HepG2 (cell line): ENCODE results near the gene NEURL1B. TPM values are rescaled to one million over a fixed set of nuclear protein-coding genes. Genes with fewer than 3 reads are reported as not detected.

Experiments
- BCL3 ChIP-seq: sonication (generic); formaldehyde crosslinking; IDR thresholded peaks from 2 replicates; pipeline ENCODE4 v1.5.1; 2020; ENCODE audit warnings: mild to moderate bottlenecking, missing genetic modification reagents, moderate library complexity
- EP300 ChIP-seq, 3 experiments: sonication (generic) in 1 of 3; formaldehyde crosslinking in 1 of 3; IDR thresholded peaks; 2 replicates each; pipeline versions ENCODE4 v1.5.1 to v1.6.1; 2011 to 2020; ENCODE audit warnings: low read depth in 2 of 3, low read length in 2 of 3, borderline replicate concordance in 1 of 3, improper control_type of control experiment in 1 of 3, mild to moderate bottlenecking in 1 of 3, missing genetic modification reagents in 1 of 3, moderate library complexity in 1 of 3
- FOSL2 ChIP-seq: sonication (generic); formaldehyde crosslinking; IDR thresholded peaks from 2 replicates; pipeline ENCODE4 v1.4.0; 2020; ENCODE audit warnings: missing genetic modification reagents
- GATAD2A ChIP-seq: IDR thresholded peaks from 2 replicates; pipeline ENCODE4 v1.6.1; 2016
- HES4 ChIP-seq: sonication (generic); formaldehyde crosslinking; IDR thresholded peaks from 2 replicates; pipeline ENCODE4 v1.9.0; 2021; ENCODE audit warnings: mild to moderate bottlenecking, missing genetic modification reagents, borderline replicate concordance
- NR2C2 ChIP-seq: sonication (generic); formaldehyde crosslinking; IDR thresholded peaks from 2 replicates; pipeline ENCODE4 v1.4.0; 2020; ENCODE audit warnings: missing genetic modification reagents, mild to moderate bottlenecking, moderate library complexity, borderline replicate concordance
- PAWR ChIP-seq: sonication (generic); formaldehyde crosslinking; IDR thresholded peaks from 2 replicates; pipeline ENCODE4 v1.4.0; 2020; ENCODE audit warnings: missing genetic modification reagents, mild to moderate bottlenecking, borderline replicate concordance
- PREB ChIP-seq: sonication (generic); formaldehyde crosslinking; IDR thresholded peaks from 2 replicates; pipeline ENCODE4 v1.4.0; 2020; ENCODE audit warnings: missing genetic modification reagents
- RXRB ChIP-seq: IDR thresholded peaks from 2 replicates; pipeline ENCODE4 v1.6.1; 2016; ENCODE audit warnings: borderline replicate concordance, missing genetic modification reagents, missing compliant biosample characterization
- TFDP2 ChIP-seq: sonication (generic); formaldehyde crosslinking; IDR thresholded peaks from 2 replicates; pipeline ENCODE4 v1.4.0; 2020; ENCODE audit warnings: missing genetic modification reagents
- THYN1 ChIP-seq: sonication (generic); formaldehyde crosslinking; IDR thresholded peaks from 2 replicates; pipeline ENCODE4 v1.8.1; 2023; ENCODE audit warnings: low read depth, mild to moderate bottlenecking, moderate library complexity, missing genetic modification reagents, borderline replicate concordance
- WIZ ChIP-seq: sonication (generic); formaldehyde crosslinking; IDR thresholded peaks from 2 replicates; pipeline ENCODE4 v1.5.1; 2020; ENCODE audit warnings: mild to moderate bottlenecking, missing genetic modification reagents
- ZBTB10 ChIP-seq: sonication (generic); formaldehyde crosslinking; IDR thresholded peaks from 2 replicates; pipeline ENCODE4 v1.4.0; 2020; ENCODE audit warnings: missing genetic modification reagents, borderline replicate concordance
- ZFP91 ChIP-seq: sonication (generic); formaldehyde crosslinking; IDR thresholded peaks from 2 replicates; pipeline ENCODE4 v1.9.0; 2022; ENCODE audit warnings: missing genetic modification reagents, mild to moderate bottlenecking, borderline replicate concordance
- ZFX ChIP-seq: sonication (generic); formaldehyde crosslinking; IDR thresholded peaks from 2 replicates; pipeline ENCODE4 v1.4.0; 2020; ENCODE audit warnings: mild to moderate bottlenecking, low read depth, missing genetic modification reagents, moderate library complexity
- ZNF136 ChIP-seq: sonication (generic); formaldehyde crosslinking; IDR thresholded peaks from 2 replicates; pipeline ENCODE4 v1.8.1; 2022; ENCODE audit warnings: low read depth, mild to moderate bottlenecking, moderate library complexity, missing genetic modification reagents
- ZNF180 ChIP-seq: sonication (generic); formaldehyde crosslinking; IDR thresholded peaks from 2 replicates; pipeline ENCODE4 v1.4.0; 2020; ENCODE audit warnings: low read depth, missing genetic modification reagents, borderline replicate concordance
- ZNF430 ChIP-seq: sonication (generic); formaldehyde crosslinking; IDR thresholded peaks from 2 replicates; pipeline ENCODE4 v1.9.0; 2021; ENCODE audit warnings: mild to moderate bottlenecking, missing genetic modification reagents
- ZNF44 ChIP-seq: sonication (generic); formaldehyde crosslinking; IDR thresholded peaks from 2 replicates; pipeline ENCODE4 v1.5.1; 2020; ENCODE audit warnings: mild to moderate bottlenecking, missing genetic modification reagents
- ZNF615 ChIP-seq: sonication (generic); formaldehyde crosslinking; IDR thresholded peaks from 2 replicates; pipeline ENCODE4 v1.5.0; 2020; ENCODE audit warnings: mild to moderate bottlenecking, missing genetic modification reagents, borderline replicate concordance
- ZNF7 ChIP-seq: IDR thresholded peaks from 2 replicates; pipeline ENCODE4 v1.6.1; 2016; ENCODE audit warnings: missing biosample characterization, missing genetic modification reagents
- ZNF879 ChIP-seq: sonication (generic); formaldehyde crosslinking; IDR thresholded peaks from 2 replicates; pipeline ENCODE4 v1.8.1; 2023; ENCODE audit warnings: missing genetic modification reagents
- polyA plus RNA-seq, 8 experiments: library from polyadenylated mRNA; depleted of rRNA in 3 of 8; stranded (reverse) in 7 of 8; unstranded in 1 of 8; fragments of >200 nt; fragmentation: Illumina TruSeq in 4 of 8; extraction: Trizol in 4 of 8; gene quantifications; 2 replicates each; pipeline versions ENCODE4 v1.2.1 to v1.2.3, GENCODE V29; 2011 to 2016; ENCODE audit warnings: low read depth in 4 of 8, missing spikeins in 1 of 8, mixed read lengths in 1 of 8; ENCODE audit not compliant: insufficient read depth in 1 of 8
- total RNA-seq, 5 experiments: library from RNA; depleted of rRNA; stranded (reverse); fragments of >200 nt; fragmentation: Illumina TruSeq; extraction: Trizol; gene quantifications; 2 replicates each; pipeline ENCODE4 v1.2.3, GENCODE V29; 2016; ENCODE audit warnings: low read depth in 1 of 5

NEURL1B gene
- total and polyA plus RNA-seq, 2 of the 13 experiments (the other 11 are each of a cell fraction or from before 2014, with no cell fraction given): 0.09 to 0.13 TPM

GRCh38 chr5:172725273-172725672 is 84.2 kb downstream of the NEURL1B start (continued):
- no peak for TF ChIP-seq TFDP2 (CRISPR knock-in tag)
- no peak for TF ChIP-seq ZNF615 (CRISPR knock-in tag)
- TF ChIP-seq ZFX (CRISPR knock-in tag): 0 out of 2 replicates have a peak, but pooled peaks have one; percentile 26
- 0 out of 2 replicates have a peak, but pooled peaks have one; percentile 15 for TF ChIP-seq FOSL2 (CRISPR knock-in tag)
- no peak for TF ChIP-seq HES4 (CRISPR knock-in tag)
- TF ChIP-seq PREB (CRISPR knock-in tag): no peak
- peak; percentile 62 for TF ChIP-seq NR2C2 (CRISPR knock-in tag)
- peak; percentile 42; the same call in 1 of the 2 replicates for TF ChIP-seq ZFP91 (CRISPR knock-in tag)
- TF ChIP-seq THYN1 (CRISPR knock-in tag): no peak
- 0 out of 2 replicates have a peak, but pooled peaks have one; percentile 28 for TF ChIP-seq ZBTB10
- 0 out of 2 replicates have a peak, but pooled peaks have one; percentile 64 for TF ChIP-seq BCL3 (CRISPR knock-in tag)
- TF ChIP-seq ZNF7: no peak
- TF ChIP-seq EP300 (IDR thresholded peaks at IDR 0.05; ENCODE audit: low read depth in 2 of 2, low read length in 2 of 2): no peak
- TF ChIP-seq EP300 (CRISPR knock-in tag; IDR thresholded peaks at IDR 0.05; ENCODE audit: borderline replicate concordance): no peak
- no peak for TF ChIP-seq ZNF180 (CRISPR knock-in tag)
- no peak for TF ChIP-seq ZNF44 (CRISPR knock-in tag)
- TF ChIP-seq ZNF879 (CRISPR knock-in tag): no peak
- no peak for TF ChIP-seq WIZ (CRISPR knock-in tag)
- TF ChIP-seq PAWR (CRISPR knock-in tag): no peak
- TF ChIP-seq ZNF430 (CRISPR knock-in tag): no peak
- TF ChIP-seq RXRB (CRISPR knock-in tag): 0 out of 2 replicates have a peak, but pooled peaks have one; percentile 28
- no peak for TF ChIP-seq ZNF136
- no peak for TF ChIP-seq GATAD2A (CRISPR knock-in tag)
